HG03457 (cell line): ENCODE measurements around the gene PDE11A.
"Not testable (repeated sequence)": the region's sequence is repeated elsewhere in the genome, so short reads cannot be mapped to it uniquely, and the experiment has no call there.

ENCODE experiments used
- ATAC-seq: cut with Tn5 transposase; IDR thresholded peaks from one replicate; pipeline ENCODE4 v1.9.1; 2021; ENCODE audit warnings: moderate number of reproducible peaks; ENCODE audit not compliant: unreplicated experiment

The PDE11A gene

GRCh38 chr2:178009813-178010212 is 62.8 kb downstream of the PDE11A start:
- no peak for ATAC-seq

DNA sequence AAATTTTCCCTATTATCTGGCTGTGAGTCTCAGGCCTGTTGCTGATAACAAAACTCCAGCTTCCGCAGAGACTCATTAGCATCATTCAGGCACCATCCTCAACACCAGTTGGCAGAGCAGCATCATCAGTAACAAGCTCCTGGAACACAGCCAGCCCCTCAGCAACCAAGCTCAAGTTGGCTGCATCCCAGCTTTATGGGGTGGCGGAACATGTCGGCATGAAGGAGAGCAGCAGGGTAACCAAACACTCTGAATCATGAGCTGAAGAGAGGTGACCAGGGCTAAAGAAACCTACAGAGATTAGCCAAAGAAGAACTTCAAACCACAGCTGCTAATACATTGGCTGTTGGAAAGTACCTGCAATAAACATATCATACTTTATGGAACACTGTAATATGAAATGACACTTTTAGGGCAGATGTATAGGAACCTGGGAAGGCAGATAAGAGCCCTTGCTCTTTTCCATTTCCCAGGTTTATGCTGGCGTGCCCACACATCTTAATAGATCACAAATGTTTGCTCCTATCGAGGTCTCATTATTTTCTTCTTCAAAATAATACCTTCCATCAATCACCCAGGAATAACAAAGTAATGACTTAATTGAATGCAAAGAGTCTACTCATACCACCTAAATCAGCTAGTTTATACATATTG is 63.8 kb downstream of the PDE11A start:
- ATAC-seq = no peak

- ATAC-seq = no peak
Observed at GRCh38 chr2:178006710-178007109, 65.9 kb downstream of the PDE11A start.

- no peak for ATAC-seq
Observed at GRCh38 chr2:178005756-178006155, 66.8 kb downstream of the PDE11A start.

GRCh38 chr2:178002038-178002437 is 70.5 kb downstream of the PDE11A start:
- ATAC-seq = no peak

GRCh38 chr2:177998996-177999395 is 73.6 kb downstream of the PDE11A start:
- no peak for ATAC-seq

DNA sequence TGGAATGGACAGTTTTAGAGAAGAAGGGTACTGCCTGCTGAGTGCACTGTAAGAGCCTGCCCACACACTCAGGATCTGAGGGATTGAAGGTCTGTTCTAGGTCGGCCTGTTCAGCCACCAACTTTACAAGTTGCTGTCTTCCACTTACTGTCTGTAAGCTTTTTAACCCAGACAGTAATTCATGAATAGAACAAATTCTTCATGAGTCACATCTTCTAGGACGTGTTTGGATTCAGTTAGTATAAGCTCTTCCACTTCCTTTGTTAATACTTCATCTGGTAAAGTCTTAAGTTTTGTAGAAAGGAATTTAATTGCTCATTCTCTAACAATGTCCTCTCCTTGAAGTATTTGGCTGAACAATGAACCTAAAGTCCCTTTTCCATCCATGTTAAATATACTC is 74.6 kb downstream of the PDE11A start:
- no peak for ATAC-seq

DNA sequence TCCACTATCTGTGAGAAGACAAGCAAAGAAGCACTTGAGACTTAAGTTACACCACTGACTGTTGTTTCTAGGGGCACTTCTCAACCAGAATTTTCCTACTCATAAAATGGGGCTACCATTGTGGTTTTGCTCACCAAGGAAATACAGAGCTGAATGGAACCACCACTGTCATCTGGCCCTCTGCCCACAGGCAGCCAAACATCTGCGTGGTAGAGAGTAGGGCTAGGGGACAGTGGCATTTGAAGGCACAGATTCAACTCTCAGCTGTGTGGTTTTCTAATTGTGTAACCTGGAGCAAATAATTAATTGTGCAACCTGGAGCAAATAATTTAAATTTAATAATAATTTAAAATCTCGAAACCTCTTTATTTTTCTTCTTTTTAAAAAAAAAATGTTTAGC is 79.6 kb downstream of the PDE11A start:
- ATAC-seq = no peak

DNA sequence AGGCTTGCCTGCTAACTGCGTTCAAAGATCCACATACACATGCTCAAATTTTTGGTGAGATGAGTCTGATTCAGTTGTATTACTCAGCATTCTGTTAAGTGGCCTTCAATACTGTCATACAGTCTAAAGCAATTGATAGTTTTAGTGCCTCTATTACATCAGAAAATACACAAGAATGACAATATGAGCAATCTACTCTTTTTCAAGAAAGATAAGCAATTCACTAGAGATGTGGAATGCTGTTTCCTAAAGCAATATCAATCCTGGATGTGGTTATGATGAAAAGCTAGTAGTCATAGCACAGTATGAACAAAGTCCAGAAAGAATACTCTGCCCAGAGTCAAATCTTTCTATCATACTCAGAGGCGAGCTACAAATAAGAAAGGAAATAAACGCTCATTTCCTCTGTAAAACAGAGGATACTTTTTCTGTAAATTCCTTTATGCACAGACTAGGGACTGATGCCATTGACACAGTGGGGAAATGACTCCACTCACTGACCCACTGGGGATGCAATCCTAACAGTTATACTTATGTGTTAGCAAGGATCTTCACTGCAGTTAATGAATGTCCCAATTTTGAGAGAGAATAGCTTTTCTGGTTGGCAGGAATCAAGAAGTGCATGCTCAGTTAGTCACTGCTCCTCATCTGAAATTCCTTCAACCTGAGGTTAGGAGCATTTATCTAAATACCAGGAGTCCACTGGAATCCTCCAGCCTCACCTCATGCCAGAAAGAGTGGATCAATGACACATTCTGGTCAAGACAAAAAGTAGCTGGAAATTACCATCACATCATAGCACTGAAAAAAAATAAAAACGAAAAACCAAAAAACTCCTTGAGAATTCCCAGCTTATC is 83.3 kb downstream of the PDE11A start:
- no peak for ATAC-seq

DNA sequence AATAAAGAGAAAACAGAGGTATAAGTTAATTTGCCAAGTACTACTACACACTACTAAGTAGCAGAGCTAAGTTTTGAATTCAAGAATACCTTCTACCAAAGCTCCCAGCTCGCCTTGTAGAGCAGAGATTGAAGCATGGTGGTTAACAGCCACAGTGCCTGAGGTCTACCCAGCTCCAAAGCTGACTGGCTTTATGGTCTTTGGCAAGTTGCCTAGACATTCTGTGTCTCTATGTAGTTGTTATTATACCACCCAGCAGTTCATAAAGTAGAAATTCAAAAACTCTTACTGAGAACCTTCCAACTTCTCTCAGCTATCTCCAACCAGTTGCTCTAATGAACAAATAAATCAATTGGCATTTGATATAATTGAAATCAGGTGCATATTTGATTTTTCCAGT is 87.8 kb downstream of the PDE11A start:
- ATAC-seq = no peak

- ATAC-seq = peak; percentile 83
Observed at GRCh38 chr2:177983183-177983788, 89.3 kb downstream of the PDE11A start.

DNA sequence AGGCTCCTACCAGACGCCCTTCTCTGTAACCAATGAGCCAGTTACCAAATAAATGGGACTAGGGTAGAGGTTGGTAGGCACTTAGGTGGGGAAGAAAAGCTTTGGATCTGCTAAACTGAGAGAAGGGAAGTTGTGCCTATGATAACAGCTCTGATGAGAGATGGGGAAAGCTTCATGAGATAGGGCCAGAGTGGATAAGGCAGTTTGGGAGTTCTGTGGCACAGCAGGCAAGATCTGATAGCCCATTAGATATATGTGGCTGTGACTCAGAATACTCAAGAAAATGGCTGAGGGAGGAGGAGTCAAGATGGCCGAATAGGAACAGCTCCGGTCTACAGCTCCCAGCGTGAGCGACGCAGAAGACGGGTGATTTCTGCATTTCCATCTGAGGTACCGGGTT is 99.8 kb downstream of the PDE11A start:
- no peak for ATAC-seq

DNA sequence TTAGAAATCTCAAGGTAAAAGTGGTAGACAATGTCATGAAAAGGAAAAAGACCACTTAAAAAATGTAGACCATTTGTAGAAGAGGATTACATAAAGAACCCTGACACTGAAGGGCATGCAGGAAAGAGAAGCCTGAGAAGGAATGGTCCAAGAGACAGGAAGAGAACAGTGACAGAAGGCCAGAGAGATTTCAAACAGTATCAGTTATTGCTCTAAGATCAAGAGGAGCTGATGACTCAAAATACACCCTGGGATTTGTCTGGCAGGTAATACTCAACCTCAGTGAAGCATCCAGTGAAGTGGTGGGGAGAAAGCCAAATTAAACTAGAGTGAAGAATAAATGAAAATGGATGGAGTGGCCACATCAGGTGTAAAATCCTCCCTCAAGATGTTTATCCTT is 100.5 kb downstream of the PDE11A start:
- ATAC-seq = no peak

DNA sequence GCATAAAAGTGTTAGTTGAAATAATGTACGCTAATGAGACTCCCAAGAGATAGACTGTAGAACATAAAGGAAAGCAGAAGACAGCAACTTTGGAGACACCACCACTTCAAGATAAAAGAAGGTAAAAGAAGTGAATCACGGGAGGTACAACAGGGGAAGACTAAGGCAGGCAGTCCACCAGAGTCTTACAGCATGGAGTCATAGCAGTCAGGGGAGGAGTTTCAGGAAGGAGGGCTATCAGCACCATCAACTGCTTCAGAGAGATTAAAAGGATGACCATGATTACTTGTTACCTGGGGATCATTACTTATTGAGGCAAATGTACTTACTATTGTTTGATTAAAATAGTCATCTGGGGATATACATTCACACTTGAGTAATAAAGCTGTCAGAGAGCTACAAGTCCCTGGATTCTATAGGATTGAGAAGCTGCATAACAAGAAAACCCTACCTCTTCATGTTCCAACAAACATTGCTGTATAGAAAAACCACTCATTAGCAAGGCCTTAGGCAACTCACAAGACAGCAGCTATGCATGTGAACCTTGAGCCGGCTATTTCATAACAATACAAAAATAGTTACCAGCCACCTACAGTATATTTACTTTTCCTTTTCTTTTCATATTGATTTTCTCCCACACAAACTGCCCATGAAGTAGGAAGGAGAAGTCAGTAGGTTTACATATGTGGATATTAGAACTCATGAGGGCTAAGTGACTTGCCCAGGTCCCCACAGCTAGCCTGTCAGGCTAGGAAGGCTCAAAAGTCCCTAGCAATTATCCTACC is 101.7 kb downstream of the PDE11A start:
- ATAC-seq = no peak

DNA sequence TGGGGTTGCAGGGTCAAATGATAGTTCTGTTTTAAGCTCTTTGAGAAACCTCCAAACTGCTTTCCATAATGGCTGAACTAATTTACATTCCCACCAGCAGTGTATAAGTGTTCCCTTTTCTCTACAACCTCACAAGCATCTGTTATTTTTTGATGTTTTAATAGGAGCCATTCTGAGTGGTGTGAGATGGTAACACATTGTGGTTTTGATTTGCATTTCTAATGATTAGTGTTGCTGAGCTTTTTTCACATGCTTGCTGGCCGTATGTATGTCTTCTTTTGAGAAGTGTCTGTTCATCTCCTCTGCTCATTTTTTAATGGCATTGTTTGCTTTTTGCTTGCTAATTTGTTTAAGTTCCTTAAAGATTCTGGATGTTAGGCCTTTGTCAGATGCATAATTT is 107.7 kb downstream of the PDE11A start:
- ATAC-seq = no peak

DNA sequence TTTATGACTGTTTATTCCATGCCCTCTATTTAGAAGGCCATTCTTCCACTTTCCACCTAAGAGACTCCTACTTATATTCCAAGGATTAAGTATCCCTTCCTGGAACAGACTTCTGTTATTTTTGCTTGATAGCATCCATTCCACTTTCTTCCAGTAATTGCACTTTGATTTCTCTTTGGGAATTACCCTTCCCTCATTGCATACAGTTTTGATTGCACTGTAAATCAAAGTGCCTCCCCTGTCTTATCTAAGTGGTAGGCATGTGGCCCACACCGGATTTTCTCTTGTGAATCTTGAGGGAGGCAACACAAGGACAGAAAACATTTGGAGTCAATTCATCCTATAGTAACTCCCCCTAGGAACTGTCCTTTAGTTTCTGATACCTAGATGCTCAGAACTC is 120.4 kb downstream of the PDE11A start:
- ATAC-seq = no peak

DNA sequence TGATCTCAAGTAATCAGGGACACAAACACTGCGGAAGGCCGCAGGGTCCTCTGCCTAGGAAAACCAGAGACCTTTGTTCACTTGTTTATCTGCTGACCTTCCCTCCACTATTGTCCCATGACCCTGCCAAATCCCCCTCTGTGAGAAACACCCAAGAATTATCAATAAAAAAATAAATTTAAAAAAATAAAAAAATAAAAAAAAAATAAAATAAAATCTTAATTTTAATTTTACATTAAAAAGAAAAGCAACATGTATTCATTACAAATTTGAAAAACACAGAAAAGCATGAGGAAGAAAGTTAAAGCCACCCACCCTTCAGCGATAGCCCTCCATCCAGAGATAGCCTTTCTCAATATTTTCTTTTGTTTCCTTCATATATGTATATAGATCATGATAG is 125.0 kb downstream of the PDE11A start:
- ATAC-seq = not testable (repeated sequence)

- not testable (repeated sequence) for ATAC-seq
Observed at GRCh38 chr2:177944530-177944929, 128.0 kb downstream of the PDE11A start.

DNA sequence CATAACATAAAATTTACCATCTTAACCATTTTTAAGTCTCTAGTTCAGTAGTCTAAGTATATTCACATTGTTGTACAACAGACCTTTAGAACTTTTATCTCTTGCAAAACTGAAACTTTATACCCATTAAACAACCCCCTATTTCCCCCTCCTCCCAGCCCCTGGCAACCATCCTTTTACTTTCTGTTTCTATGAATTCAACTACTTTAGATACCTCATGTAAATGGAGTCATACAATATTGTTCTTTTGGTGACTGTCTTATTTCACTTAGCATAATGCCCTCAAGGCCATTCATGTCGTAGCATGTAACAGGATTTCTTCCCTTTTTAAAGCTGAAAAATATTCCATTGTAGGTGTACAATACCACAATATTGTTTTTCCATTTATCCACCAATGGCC is 129.8 kb downstream of the PDE11A start:
- no peak for ATAC-seq

GRCh38 chr2:177939211-177939610 is 133.4 kb downstream of the PDE11A start:
- ATAC-seq = no peak

GRCh38 chr2:177930916-177931315 is 141.7 kb downstream of the PDE11A start:
- no peak for ATAC-seq
